SU-DHL-6 (cell line): ENCODE results near the gene CFC1.
"Not testable (repeated sequence)": the region's sequence is repeated elsewhere in the genome, so short reads cannot be mapped to it uniquely, and the experiment has no call there.

ENCODE experiments used
- H2AFZ ChIP-seq: fragments of 200-600 bp; sonication (generic); 2 replicates; pipeline ENCODE4 v1.6.1; 2014; ENCODE audit warnings: low read depth, mild to moderate bottlenecking, moderate library complexity, mixed read lengths, antibody characterized with exemption, low read length; ENCODE audit not compliant: severe bottlenecking
- H3F3A ChIP-seq: fragments of 200-600 bp; shearing (Covaris generic); 2 replicates; pipeline ENCODE4 v1.6.0; 2016; ENCODE audit warnings: antibody characterized with exemption, mild to moderate bottlenecking; ENCODE audit not compliant: insufficient read depth
- H3K27ac ChIP-seq: fragments of 200-600 bp; sonication (generic); 2 replicates; pipeline ENCODE4 v1.5.1; 2016; ENCODE audit warnings: low read depth, mild to moderate bottlenecking, low read length, moderate library complexity, mixed read lengths
- H3K27me3 ChIP-seq: fragments of 200-600 bp; sonication (generic), shearing (Covaris generic); 2 replicates; pipeline ENCODE4 v1.6.0; 2014; ENCODE audit warnings: mild to moderate bottlenecking, low read length
- H3K36me3 ChIP-seq: fragments of 200-600 bp; sonication (generic); 2 replicates; pipeline ENCODE4 v1.6.1; 2014; ENCODE audit warnings: mild to moderate bottlenecking, low read length, mixed read lengths
- H3K4me2 ChIP-seq: fragments of 300-600, 200-600 bp; shearing (Covaris generic), sonication (generic); 2 replicates; pipeline ENCODE4 v1.6.0; 2014; ENCODE audit warnings: low read length, low read depth, mild to moderate bottlenecking; ENCODE audit not compliant: poor library complexity, severe bottlenecking
- H3K4me3 ChIP-seq: fragments of 200-600 bp; sonication (generic); 2 replicates; pipeline ENCODE4 v1.5.1; 2014; ENCODE audit warnings: antibody characterized with exemption, low read length, mild to moderate bottlenecking, mixed read lengths; ENCODE audit not compliant: insufficient read depth, poor library complexity, severe bottlenecking
- H3K79me2 ChIP-seq: fragments of 200-600 bp; sonication (generic); 2 replicates; pipeline ENCODE4 v1.6.1; 2014; ENCODE audit warnings: mild to moderate bottlenecking, low read length, moderate library complexity; ENCODE audit not compliant: insufficient read depth
- H3K9ac ChIP-seq: fragments of 200-600 bp; sonication (generic); 2 replicates; pipeline ENCODE4 v1.7.0; 2014; ENCODE audit warnings: mild to moderate bottlenecking, low read length
- H3K9me2 ChIP-seq: fragments of 200-600 bp; sonication (generic); replicated peaks from 2 replicates; pipeline ENCODE4 v1.6.1; 2014; ENCODE audit warnings: low read length; ENCODE audit not compliant: insufficient read depth
- H3K9me3 ChIP-seq: fragments of 200-600 bp; sonication (generic); 2 replicates; pipeline ENCODE4 v1.6.1; 2014; ENCODE audit warnings: low read length, mixed read lengths; ENCODE audit not compliant: insufficient read depth
- H4K20me1 ChIP-seq: fragments of 200-600 bp; sonication (generic); 2 replicates; pipeline ENCODE4 v1.6.1; 2014; ENCODE audit warnings: low read depth, mild to moderate bottlenecking, antibody characterized with exemption, low read length, moderate library complexity, mixed read lengths

The CFC1 gene

DNA sequence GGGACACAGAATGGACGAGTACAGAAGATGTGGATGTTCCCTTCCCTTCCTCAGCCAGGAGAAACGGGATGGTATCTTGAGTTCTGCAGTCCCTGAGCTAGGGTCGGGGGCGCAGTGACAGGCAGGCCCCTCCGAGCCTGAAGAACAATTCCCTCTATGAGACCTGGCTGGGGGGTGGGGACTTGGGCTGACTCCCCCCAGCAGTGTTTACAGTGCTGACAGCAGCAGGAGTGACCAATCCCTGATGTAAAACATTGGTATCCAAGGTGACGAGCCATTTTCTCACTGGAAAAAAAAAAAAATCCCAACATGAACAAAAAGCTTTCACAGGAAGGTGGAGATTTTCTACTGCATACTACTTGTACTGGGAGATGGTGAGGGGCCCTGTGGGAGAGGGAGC lies at the start of gene CFC1:
Gene CFC1, minus strand, starts transcription at position 183 of the 400 bp plus-strand sequence. CDS start 288 bp downstream, outside the sequence.
- not testable (repeated sequence) for H3K9me3 ChIP-seq

DNA sequence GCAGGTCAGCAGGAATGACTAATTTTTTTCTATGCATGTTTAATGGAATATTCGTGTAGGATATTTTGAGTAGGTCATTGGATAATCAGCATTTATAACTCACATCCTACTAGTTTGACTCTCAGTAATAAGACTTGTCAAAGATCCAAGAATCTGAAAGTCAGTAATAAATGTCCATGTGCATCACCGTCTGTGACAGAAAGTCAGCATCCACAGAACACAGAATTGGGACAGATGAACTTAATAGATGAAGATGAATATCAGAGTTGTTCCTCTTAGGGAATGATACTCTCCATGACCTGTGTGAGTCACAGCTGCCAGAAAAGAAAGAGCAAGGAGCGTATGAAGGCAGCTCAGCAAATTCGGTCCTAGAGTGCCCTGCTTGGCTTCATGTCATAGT lies 42.3 kb upstream of the CFC1 start:
- H3K79me2 ChIP-seq, H3K9me2 ChIP-seq, H4K20me1 ChIP-seq, H3K27ac ChIP-seq, H3K36me3 ChIP-seq, H3K9ac ChIP-seq, H3K9me3 ChIP-seq, H3K4me3 ChIP-seq, H3K27me3 ChIP-seq, H3F3A ChIP-seq, H2AFZ ChIP-seq, H3K4me2 ChIP-seq: not testable (repeated sequence)

More for the DNA sequence above, at the start of gene CFC1:
- H3K36me3 ChIP-seq, H3K9ac ChIP-seq, H2AFZ ChIP-seq, H3K79me2 ChIP-seq, H3F3A ChIP-seq, H3K9me2 ChIP-seq, H4K20me1 ChIP-seq, H3K4me3 ChIP-seq, H3K27me3 ChIP-seq, H3K4me2 ChIP-seq, H3K27ac ChIP-seq: not testable (repeated sequence)

DNA sequence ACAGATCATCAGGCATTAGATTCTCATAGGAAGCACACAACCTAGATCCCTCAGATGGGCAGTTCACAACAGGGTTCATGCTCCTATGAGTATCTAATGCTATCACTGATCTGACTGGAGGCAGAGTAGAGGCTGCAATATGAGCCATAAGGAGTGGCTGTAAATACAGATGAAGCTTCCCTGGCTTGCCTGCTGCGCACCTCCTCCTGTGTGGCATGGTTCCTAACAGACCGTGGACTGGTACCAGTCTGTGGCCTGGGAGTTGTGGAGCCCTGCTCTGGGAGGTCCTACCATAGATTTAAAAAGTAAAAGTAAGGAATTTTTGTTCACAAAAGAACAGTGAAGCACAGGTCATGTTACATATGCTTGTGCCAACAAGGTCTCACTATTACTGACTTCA lies 39.6 kb upstream of the CFC1 start:
- not testable (repeated sequence) for H3K27me3 ChIP-seq, H3F3A ChIP-seq, H3K9ac ChIP-seq, H3K4me2 ChIP-seq, H2AFZ ChIP-seq, H4K20me1 ChIP-seq, H3K79me2 ChIP-seq, H3K9me2 ChIP-seq, H3K4me3 ChIP-seq, H3K9me3 ChIP-seq, H3K27ac ChIP-seq, H3K36me3 ChIP-seq

DNA sequence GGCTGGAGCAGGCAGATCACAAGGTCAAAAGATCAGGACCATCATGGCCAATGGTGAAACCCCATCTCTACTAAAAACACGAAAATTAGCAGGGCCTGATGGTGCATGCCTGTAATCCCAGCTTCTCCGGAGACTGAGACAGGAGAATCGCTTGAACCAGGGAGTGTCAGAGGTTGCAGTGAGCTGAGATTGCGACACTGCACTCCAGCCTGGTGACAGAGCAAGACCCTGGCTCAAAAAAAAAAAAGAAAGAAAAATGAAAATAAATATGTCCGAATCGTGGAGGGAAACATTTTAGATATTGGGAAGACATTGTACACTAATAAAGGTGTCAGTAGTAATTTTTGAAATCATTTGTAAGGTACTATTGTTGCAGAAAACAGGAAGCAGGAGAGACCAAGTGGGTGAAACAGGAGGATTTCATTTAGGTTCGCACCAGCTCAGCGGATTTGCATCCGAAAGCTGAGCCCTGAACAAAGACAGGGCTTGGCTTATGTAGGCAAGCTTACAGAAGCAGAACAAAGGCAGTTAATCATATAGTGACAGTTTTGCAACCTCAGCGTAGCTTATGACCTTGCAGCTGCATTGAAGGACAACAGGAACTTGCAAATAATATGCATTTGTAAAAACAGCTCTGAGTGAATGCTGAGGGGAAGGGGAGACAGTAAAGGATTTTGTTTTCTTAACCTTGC lies 29.6 kb upstream of the CFC1 start:
- H3K27ac ChIP-seq, H3K9me3 ChIP-seq, H3F3A ChIP-seq, H2AFZ ChIP-seq, H3K4me2 ChIP-seq, H4K20me1 ChIP-seq, H3K36me3 ChIP-seq, H3K79me2 ChIP-seq, H3K9me2 ChIP-seq, H3K9ac ChIP-seq, H3K27me3 ChIP-seq, H3K4me3 ChIP-seq: not testable (repeated sequence)

DNA sequence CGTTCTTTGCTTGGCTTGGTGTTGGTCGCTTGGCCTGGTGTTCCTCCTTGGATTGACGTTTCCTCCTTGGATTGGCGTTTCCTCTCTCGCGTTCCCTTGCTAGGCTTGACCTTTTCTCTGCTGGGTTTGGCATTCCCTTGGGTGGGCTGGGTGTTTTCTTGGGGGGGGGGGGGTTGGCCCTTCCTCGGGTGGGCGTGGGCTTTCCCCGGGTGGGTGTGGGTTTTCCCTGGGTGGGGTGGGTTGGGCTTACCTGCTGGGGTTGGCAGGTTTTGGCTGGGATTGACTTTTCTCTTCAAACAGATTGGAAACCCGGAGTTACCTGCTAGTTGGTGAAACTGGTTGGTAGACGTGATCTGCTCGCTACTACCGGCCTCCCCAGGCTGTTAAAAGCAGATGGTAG lies 11.8 kb upstream of the CFC1 start, which contains the start of gene POTEJ:
Gene POTEJ, plus strand, starts transcription at position 301 of the 400 bp plus-strand sequence. Its CDS starts 93 bp downstream, at position 394.
- not testable (repeated sequence) for H3F3A ChIP-seq, H3K79me2 ChIP-seq, H2AFZ ChIP-seq, H4K20me1 ChIP-seq, H3K9me2 ChIP-seq, H3K27me3 ChIP-seq, H3K4me2 ChIP-seq, H3K4me3 ChIP-seq, H3K9ac ChIP-seq, H3K27ac ChIP-seq, H3K9me3 ChIP-seq, H3K36me3 ChIP-seq

DNA sequence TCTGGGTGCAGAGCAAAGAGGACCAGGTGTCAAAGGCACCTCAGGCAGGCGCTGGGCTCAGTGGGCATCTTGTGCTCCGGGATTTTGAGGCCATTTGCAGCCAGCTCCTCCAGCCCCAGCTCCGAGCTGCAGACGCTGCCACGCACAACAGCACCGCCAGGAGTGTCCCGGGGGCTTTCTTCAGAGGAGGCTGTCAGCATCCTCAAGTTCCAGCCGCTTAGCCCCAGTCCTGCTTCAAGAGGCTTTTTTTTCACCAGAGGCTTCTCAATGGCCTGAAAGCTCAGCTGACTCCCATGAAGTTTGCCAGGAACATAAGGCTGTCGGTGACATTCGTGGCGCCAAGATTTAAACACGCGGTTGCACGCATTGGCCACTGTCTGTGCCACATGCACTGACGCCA lies 11.1 kb upstream of the CFC1 start:
- H2AFZ ChIP-seq, H3K79me2 ChIP-seq, H3K36me3 ChIP-seq, H3K4me3 ChIP-seq, H3K27me3 ChIP-seq, H3K27ac ChIP-seq, H3K9me2 ChIP-seq, H3K4me2 ChIP-seq, H3F3A ChIP-seq, H3K9me3 ChIP-seq, H3K9ac ChIP-seq, H4K20me1 ChIP-seq: not testable (repeated sequence)

DNA sequence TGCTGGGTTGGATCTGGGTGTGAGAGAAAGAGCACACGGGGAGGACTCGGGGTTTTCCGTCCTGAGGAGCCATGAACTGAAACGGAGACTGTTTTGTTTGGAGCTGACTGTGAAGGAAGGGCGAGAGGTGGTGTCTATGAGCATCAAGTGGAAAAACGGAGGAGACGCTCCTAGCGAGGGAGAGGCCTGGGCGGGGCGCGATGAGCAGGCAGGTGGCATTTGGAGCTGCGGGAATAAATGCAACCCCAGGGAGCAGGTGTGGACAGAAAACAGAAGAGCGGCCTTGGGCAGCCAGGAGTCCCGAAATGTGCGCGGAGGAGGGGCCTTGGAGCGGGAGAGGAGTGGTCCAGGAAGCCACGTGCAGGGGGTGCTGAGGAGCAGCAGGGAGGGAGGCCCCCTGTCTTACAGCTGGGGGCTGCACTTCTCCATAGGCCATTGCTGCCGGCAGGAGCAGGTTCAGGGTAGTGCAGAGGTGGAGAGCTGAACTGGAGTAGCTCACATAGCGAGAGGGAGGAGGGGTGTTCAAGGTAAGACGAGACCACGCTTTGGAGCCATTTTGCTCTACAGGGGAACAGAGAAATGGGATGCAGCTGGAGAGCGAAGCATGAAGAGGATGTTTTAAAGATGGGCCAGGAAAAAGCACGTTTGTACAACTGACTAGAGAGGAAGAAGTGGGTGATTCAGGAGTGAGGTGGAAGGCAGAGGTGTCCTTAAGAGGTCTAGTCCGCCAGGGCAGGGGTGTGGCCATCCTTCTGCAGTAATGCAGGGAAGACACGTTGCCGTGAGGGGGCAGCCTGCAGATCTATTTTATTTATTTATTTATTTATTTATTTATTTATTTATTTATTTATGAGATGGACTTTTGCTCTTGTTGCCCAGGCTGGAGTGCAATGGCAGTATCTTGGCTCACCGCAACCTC lies 9.9 kb upstream of the CFC1 start:
- H3K4me2 ChIP-seq, H3K9me2 ChIP-seq, H3K79me2 ChIP-seq, H4K20me1 ChIP-seq, H3K9ac ChIP-seq, H2AFZ ChIP-seq, H3K27me3 ChIP-seq, H3K27ac ChIP-seq, H3F3A ChIP-seq, H3K4me3 ChIP-seq, H3K9me3 ChIP-seq, H3K36me3 ChIP-seq: not testable (repeated sequence)
